OCI-LY7 (cell line): ENCODE measurements around the gene RADIL. TPM values are rescaled to one million over a fixed set of nuclear protein-coding genes. Genes with fewer than 3 reads are reported as not detected.
"Not testable (repeated sequence)": the region's sequence is repeated elsewhere in the genome, so short reads cannot be mapped to it uniquely, and the experiment has no call there.

ENCODE experiments used
- BruUV-seq: library from RNA; stranded (reverse); fragments of 400-500 nt; replicated peaks from 2 replicates; lab custom pipeline; 2021; lab: Mats Ljungman, UMichigan
- CTCF ChIA-PET: fragments of 300-600 bp; sonication (Branson Sonifier 250); formaldehyde crosslinking; loops from one replicate; lab custom pipeline; 2022; ENCODE audit warnings: antibody characterized with exemption; ENCODE audit not compliant: unreplicated experiment; lab: Charles Lee
- POLR2A ChIA-PET: fragments of 300-600 bp; sonication (Branson Sonifier 250); formaldehyde crosslinking; loops from one replicate; lab custom pipeline; 2022; ENCODE audit warnings: antibody characterized with exemption; lab: Charles Lee
- DNase-seq: peaks from one replicate; pipeline ENCODE4 v3.0.0-alpha.2; 2015; ENCODE audit warnings: low spot score
- H2AFZ ChIP-seq: fragments of 200-600 bp; sonication (generic), shearing (Covaris generic); 2 replicates; pipeline ENCODE4 v1.6.1; 2014; ENCODE audit warnings: mild to moderate bottlenecking, antibody characterized with exemption, low read length, moderate library complexity
- H3K27ac ChIP-seq: fragments of 200-600 bp; sonication (generic); 2 replicates; pipeline ENCODE4 v1.5.1; 2014; ENCODE audit warnings: mixed run types, low read depth, mild to moderate bottlenecking, moderate library complexity, low read length, inconsistent platforms; ENCODE audit not compliant: poor library complexity, severe bottlenecking
- H3K36me3 ChIP-seq: fragments of 200-600 bp; sonication (generic); 2 replicates; pipeline ENCODE4 v1.6.1; 2014; ENCODE audit warnings: mild to moderate bottlenecking, antibody characterized with exemption, low read length, moderate library complexity, mixed read lengths; ENCODE audit not compliant: insufficient read depth
- H3K4me1 ChIP-seq: fragments of 200-600 bp; sonication (generic); 2 replicates; pipeline ENCODE4 v1.5.1; 2014; ENCODE audit warnings: mild to moderate bottlenecking, low read length; ENCODE audit not compliant: insufficient read depth, poor library complexity, severe bottlenecking
- H3K4me2 ChIP-seq: fragments of 200-600 bp; sonication (generic); 2 replicates; pipeline ENCODE4 v1.6.1; 2014; ENCODE audit warnings: mild to moderate bottlenecking, low read length
- H3K4me3 ChIP-seq: fragments of 200-600 bp; sonication (generic); 2 replicates; pipeline ENCODE4 v1.5.1; 2014; ENCODE audit warnings: mild to moderate bottlenecking, low read depth, low read length; ENCODE audit not compliant: poor library complexity, severe bottlenecking
- H3K79me2 ChIP-seq: fragments of 200-600 bp; sonication (generic); 2 replicates; pipeline ENCODE4 v1.6.1; 2016; ENCODE audit warnings: low read depth, mild to moderate bottlenecking, low read length, moderate library complexity, mixed read lengths; ENCODE audit not compliant: insufficient read depth
- H3K9me2 ChIP-seq: fragments of 200-600 bp; sonication (generic); 2 replicates; pipeline ENCODE4 v1.6.1; 2016; ENCODE audit warnings: mild to moderate bottlenecking, low read length, mixed read lengths; ENCODE audit not compliant: insufficient read depth
- H3K9me3 ChIP-seq: fragments of 200-600 bp; sonication (generic); 2 replicates; pipeline ENCODE4 v1.6.1; 2014; ENCODE audit warnings: mild to moderate bottlenecking, mixed run types, low read length, mixed read lengths
- H4K20me1 ChIP-seq: fragments of 200-600 bp; sonication (generic); 2 replicates; pipeline ENCODE4 v1.6.1; 2014; ENCODE audit warnings: mild to moderate bottlenecking, antibody characterized with exemption, low read length, moderate library complexity, mixed read lengths; ENCODE audit not compliant: insufficient read depth
- CTCF ChIP-seq: fragments of 200-600 bp; sonication (generic); conservative IDR thresholded peaks from 2 replicates; pipeline ENCODE4 v1.5.1; 2014; ENCODE audit warnings: mild to moderate bottlenecking, antibody characterized with exemption, low read length, moderate library complexity, mixed read lengths
- EZH2phosphoT487 ChIP-seq: fragments of 200-600 bp; sonication (generic); IDR thresholded peaks from 2 replicates; pipeline ENCODE4 v1.6.1; 2018; ENCODE audit warnings: low read depth, borderline replicate concordance, mild to moderate bottlenecking, mixed run types, antibody characterized with exemption, low read length, moderate library complexity, mixed read lengths
- intact Hi-C: fragments of 100-400 bp; cut with micrococcal nuclease; formaldehyde crosslinking; loops from one replicate; pipeline ENCODE4 v1.10.0; 2022; ENCODE audit not compliant: unreplicated experiment
- total RNA-seq, 2 experiments: library from RNA; depleted of rRNA in 1 of 2; stranded (reverse); fragments of >200 nt in 1 of 2; shearing (Covaris generic) in 1 of 2; gene quantifications; 2 replicates each; pipeline ENCODE4 v1.2.3, GENCODE V29; 2014 to 2022

Gene RADIL
- total RNA-seq, 2 experiments from 2014 or later, result 0.34 TPM; not detected in 1

GRCh38 chr7:4794591-4795350 lies 88.7 kb downstream of the RADIL start:
- no peaks in the 10 kb centered on the region for H3K4me1 ChIP-seq
- peaks cover 17% of the 10 kb centered on the region for H3K36me3 ChIP-seq
- no peak overlapping the region for H3K27ac ChIP-seq
- no peaks in the 10 kb centered on the region for H3K9me3 ChIP-seq
- no peaks in the 10 kb centered on the region for H3K9me2 ChIP-seq
- H3K4me3 ChIP-seq, result no peak overlapping the region
- TF ChIP-seq CTCF, result no peak
- no peak for TF ChIP-seq EZH2phosphoT487
- H3K4me2 ChIP-seq, result no peak overlapping the region
- H4K20me1 ChIP-seq, result no peaks in the 10 kb centered on the region
- no peaks in the 10 kb centered on the region for H3K79me2 ChIP-seq
- H2AFZ ChIP-seq, result no peak overlapping the region
- intact Hi-C loops, result no loop called here
- ChIA-PET POLR2A (no interaction called here), CTCF (no interaction called here)
- DNase-seq, result no peak
- TSS peak; percentile 45 for BruUV-seq

- H3K9me3 ChIP-seq, H3K4me3 ChIP-seq, H3K79me2 ChIP-seq, H4K20me1 ChIP-seq, DNase-seq, BruUV-seq, H3K4me2 ChIP-seq, intact Hi-C loops, H3K4me1 ChIP-seq, H3K9me2 ChIP-seq, H2AFZ ChIP-seq, H3K27ac ChIP-seq, CTCF ChIA-PET: not testable (repeated sequence)
- POLR2A ChIA-PET, result interaction anchor here (0.5 kb wide), 1 partner anchor 45 kb away, joined by 4 read pairs; no protein-coding TSS in a partner anchor
- H3K36me3 ChIP-seq, result peaks cover 17% of the 10 kb centered on the region
Measured at GRCh38 chr7:4794171-4794570, 89.3 kb downstream of the RADIL start.

- H4K20me1 ChIP-seq, H3K79me2 ChIP-seq, H3K4me3 ChIP-seq, H3K4me1 ChIP-seq, DNase-seq, BruUV-seq, H3K9me3 ChIP-seq, H3K4me2 ChIP-seq, H2AFZ ChIP-seq, H3K27ac ChIP-seq, H3K9me2 ChIP-seq, intact Hi-C loops: not testable (repeated sequence)
- peaks cover 17% of the 10 kb centered on the region for H3K36me3 ChIP-seq
- CTCF ChIA-PET, result interaction anchor here (0.5 kb wide), 1 partner anchor 180 kb away, joined by 11 read pairs; no protein-coding TSS in a partner anchor
- POLR2A ChIA-PET, result interaction anchor here (0.5 kb wide), 1 partner anchor 44 kb away, joined by 4 read pairs; no protein-coding TSS in a partner anchor
Measured at GRCh38 chr7:4793385-4793993, 90.0 kb downstream of the RADIL start.
